NCI-H226 (cell line): ENCODE data around the gene CEP350.

Experiments used
- DNase-seq: peaks from one replicate; pipeline ENCODE4 v3.0.0-alpha.2; 2015

Gene CEP350

GRCh38 chr1:180062452-180062971 is 107.9 kb downstream of the CEP350 start:
- DNase-seq = no peak

GRCh38 chr1:180065408-180065807 is 110.8 kb downstream of the CEP350 start:
- no peak for DNase-seq

- DNase-seq = no peak
These were observed 111.5 kb downstream of the CEP350 start for GRCh38 chr1:180066150-180066549.

GRCh38 chr1:180070286-180070685 is 115.7 kb downstream of the CEP350 start:
- no peak for DNase-seq

GRCh38 chr1:180071759-180072158 is 117.1 kb downstream of the CEP350 start:
- no peak for DNase-seq

GRCh38 chr1:180080439-180080838 is 125.8 kb downstream of the CEP350 start:
- DNase-seq = no peak

- DNase-seq = no peak
These were observed 126.9 kb downstream of the CEP350 start for GRCh38 chr1:180081474-180081873.

- DNase-seq = no peak
These were observed 128.6 kb downstream of the CEP350 start for GRCh38 chr1:180083164-180083563.

GRCh38 chr1:180084867-180085266 is 130.3 kb downstream of the CEP350 start:
- DNase-seq = no peak

- DNase-seq = no peak
These were observed 130.7 kb downstream of the CEP350 start for GRCh38 chr1:180085331-180085730.

- no peak for DNase-seq
These were observed 138.5 kb downstream of the CEP350 start for GRCh38 chr1:180092931-180093650.

- no peak for DNase-seq
These were observed 140.2 kb downstream of the CEP350 start for GRCh38 chr1:180094705-180095295.

- DNase-seq = no peak
These were observed 142.1 kb downstream of the CEP350 start for GRCh38 chr1:180096584-180097325.

- no peak for DNase-seq
These were observed 142.7 kb downstream of the CEP350 start for GRCh38 chr1:180097326-180097605.

- no peak for DNase-seq
These were observed 146.8 kb downstream of the CEP350 start for GRCh38 chr1:180101411-180101810.

- no peak for DNase-seq
These were observed 149.2 kb downstream of the CEP350 start for GRCh38 chr1:180103819-180104218.

GRCh38 chr1:180112091-180112490 is 157.5 kb downstream of the CEP350 start:
- DNase-seq = no peak

- DNase-seq = no peak
These were observed 158.5 kb downstream of the CEP350 start for GRCh38 chr1:180112984-180113647.

- no peak for DNase-seq
These were observed 159.9 kb downstream of the CEP350 start for GRCh38 chr1:180114396-180114945.

GRCh38 chr1:180116964-180117763 is 162.6 kb downstream of the CEP350 start:
- peak; percentile 66 for DNase-seq

GRCh38 chr1:180117764-180118116 is 163.1 kb downstream of the CEP350 start:
- peak; percentile 75 for DNase-seq

- DNase-seq = no peak
These were observed 165.2 kb downstream of the CEP350 start for GRCh38 chr1:180119837-180120236.
